ENCODE results near the gene DAP. TPM values are rescaled to one million over a fixed set of nuclear protein-coding genes. Genes with fewer than 3 reads are reported as not detected.

DAP gene
- total and polyA plus RNA-seq, 4 donors, result 36.6 to 122 (median 101) TPM

- no peaks in the 10 kb centered on the region for H3K36me3 ChIP-seq (ENCODE audit: control insufficient read depth in 4 of 4, insufficient read depth in 3 of 4, low read depth in 1 of 4, low read length in 3 of 4)
- H3K9ac ChIP-seq (ENCODE audit: low read depth in 1 of 2, low read length in 2 of 2), result no peak overlapping the region
- WGBS, result 77% methylated on average over 9 of the region's 9 CpGs
- H3K9me3 ChIP-seq (ENCODE audit: control insufficient read depth in 4 of 4, low read length in 3 of 4), result no peaks in the 10 kb centered on the region
- H3K4me3 ChIP-seq (ENCODE audit: low read depth in 1 of 3, low read length in 3 of 3), result no peak overlapping the region
- TF ChIP-seq NR2F2 (IDR thresholded peaks at IDR 0.05) (no peak), TAF1 (conservative IDR thresholded peaks at IDR 0.05) (no peak), CTCF (IDR thresholded peaks at IDR 0.05; ENCODE audit: low read depth, low read length, missing input control) (no peak), REST (IDR thresholded peaks at IDR 0.05) (no peak), RAD21 (IDR thresholded peaks at IDR 0.05) (peak; percentile 24 to 53), SP1 (IDR thresholded peaks at IDR 0.05) (no peak)
- no peak overlapping the region for H3K27ac ChIP-seq (ENCODE audit: low read depth in 1 of 2, low read length in 2 of 2)
- DNase-seq (ENCODE audit: low spot score), result no peak
- H3K27me3 ChIP-seq (ENCODE audit: control insufficient read depth in 4 of 4, insufficient read depth in 4 of 4, low read length in 3 of 4), result no peaks in the 10 kb centered on the region
- H3K4me1 ChIP-seq (ENCODE audit: control insufficient read depth in 4 of 4, insufficient read depth in 4 of 4, low read length in 3 of 4), result no peaks in the 10 kb centered on the region
Observed at GRCh38 chr5:10801931-10802666, 41.1 kb upstream of the DAP start.

- 71% methylated on average over 3 of the region's 3 CpGs for WGBS
- no peak overlapping the region for H3K9ac ChIP-seq (ENCODE audit: low read depth in 1 of 2, low read length in 2 of 2)
- TF ChIP-seq SP1 (IDR thresholded peaks at IDR 0.05) (no peak), MAX (IDR thresholded peaks at IDR 0.05) (no peak), CTCF (IDR thresholded peaks at IDR 0.05; ENCODE audit: low read depth, low read length, missing input control) (no peak), HNF4G (IDR thresholded peaks at IDR 0.05) (no peak), TAF1 (conservative IDR thresholded peaks at IDR 0.05) (no peak), GABPA (IDR thresholded peaks at IDR 0.05 in 1 of 2, conservative IDR thresholded peaks at IDR 0.05 in 1 of 2) (no peak), FOXA2 (IDR thresholded peaks at IDR 0.05) (no peak), NR2F2 (IDR thresholded peaks at IDR 0.05) (no peak), RXRA (IDR thresholded peaks at IDR 0.05) (no peak), ZBTB33 (IDR thresholded peaks at IDR 0.05) (no peak), ATF3 (IDR thresholded peaks at IDR 0.05) (no peak), REST (IDR thresholded peaks at IDR 0.05) (no peak), FOXA1 (IDR thresholded peaks at IDR 0.05) (no peak), EGR1 (IDR thresholded peaks at IDR 0.05; ENCODE audit: low read depth in 2 of 2) (no peak), YY1 (IDR thresholded peaks at IDR 0.05) (no peak), RAD21 (IDR thresholded peaks at IDR 0.05) (no peak), HNF4A (conservative IDR thresholded peaks at IDR 0.05) (no peak)
Observed at GRCh38 chr5:10800852-10801251, 39.8 kb upstream of the DAP start.

More at GRCh38 chr5:10800852-10801251, 39.8 kb upstream of the DAP start:
- DNase-seq (ENCODE audit: low spot score), result no peak
- no peak overlapping the region for H3K27ac ChIP-seq (ENCODE audit: low read depth in 1 of 2, low read length in 2 of 2)
- H3K4me1 ChIP-seq (ENCODE audit: control insufficient read depth in 4 of 4, insufficient read depth in 4 of 4, low read length in 3 of 4), result no peaks in the 10 kb centered on the region
- no peaks in the 10 kb centered on the region for H3K36me3 ChIP-seq (ENCODE audit: control insufficient read depth in 4 of 4, insufficient read depth in 3 of 4, low read depth in 1 of 4, low read length in 3 of 4)
- no peak overlapping the region for H3K4me3 ChIP-seq (ENCODE audit: low read depth in 1 of 3, low read length in 3 of 3)
- H3K27me3 ChIP-seq (ENCODE audit: control insufficient read depth in 4 of 4, insufficient read depth in 4 of 4, low read length in 3 of 4), result no peaks in the 10 kb centered on the region
- H3K9me3 ChIP-seq (ENCODE audit: control insufficient read depth in 4 of 4, low read length in 3 of 4), result no peaks in the 10 kb centered on the region
